IMR-90 (cell line): ENCODE results near the gene ANKS4B. TPM values are rescaled to one million over a fixed set of nuclear protein-coding genes. Genes with fewer than 3 reads are reported as not detected.
A peak's percentile ranks its signal among the peaks of the same experiment; 100 is the strongest.

ENCODE experiments used
- ATAC-seq: fragments of 200-7000 bp; cut with Tn5 transposase; 2 replicates; pipeline ENCODE4 v1.9.1; 2020; ENCODE audit warnings: low read depth, mild to moderate bottlenecking, moderate library complexity
- BruUV-seq: library from RNA; stranded (reverse); fragments of 400-500 nt; replicated peaks from 2 replicates; lab custom pipeline; 2021; lab: Mats Ljungman, UMichigan
- CTCF ChIA-PET: fragments of 300-600 bp; formaldehyde crosslinking; extraction: SDS; loops from one replicate; lab custom pipeline; 2021; ENCODE audit warnings: antibody characterized with exemption; lab: Yijun Ruan, JAX
- POLR2A ChIA-PET: fragments of 300-600 bp; sonication (Branson Sonifier 250); formaldehyde crosslinking; loops from one replicate; lab custom pipeline; 2022; ENCODE audit warnings: antibody characterized with exemption; ENCODE audit not compliant: unreplicated experiment; lab: Charles Lee
- DNase-seq: peaks from one replicate; pipeline ENCODE4 v3.0.0; 2013
- H2AFZ ChIP-seq: replicated peaks from 2 replicates; pipeline ENCODE3; 2013; ENCODE audit warnings: low read length, mild to moderate bottlenecking; ENCODE audit not compliant: poor library complexity
- H2AK5ac ChIP-seq: 2 replicates; pipeline ENCODE4 v1.6.1; 2013; ENCODE audit warnings: low read depth, low read length, inconsistent platforms
- H2AK9ac ChIP-seq: replicated peaks from 2 replicates; pipeline ENCODE3; 2013; ENCODE audit warnings: mild to moderate bottlenecking, low read depth, low read length, moderate library complexity; ENCODE audit not compliant: poor library complexity
- H2BK120ac ChIP-seq: 2 replicates; pipeline ENCODE4 v1.6.1; 2013; ENCODE audit warnings: low read depth, low read length, inconsistent platforms
- H2BK15ac ChIP-seq: 3 replicates; pipeline ENCODE4 v1.6.1; 2013; ENCODE audit warnings: low read depth, low read length, inconsistent platforms
- H2BK20ac ChIP-seq: 2 replicates; pipeline ENCODE4 v1.6.1; 2013; ENCODE audit warnings: low read depth, mild to moderate bottlenecking, inconsistent platforms, low read length, moderate library complexity
- H2BK5ac ChIP-seq: 2 replicates; pipeline ENCODE4 v1.6.1; 2013; ENCODE audit warnings: mild to moderate bottlenecking, low read depth, low read length, inconsistent platforms; ENCODE audit not compliant: poor library complexity, severe bottlenecking
- H3K14ac ChIP-seq: replicated peaks from 2 replicates; pipeline ENCODE4 v1.6.1; 2013; ENCODE audit warnings: low read depth, low read length, inconsistent platforms
- H3K18ac ChIP-seq: 2 replicates; pipeline ENCODE4 v1.6.1; 2013; ENCODE audit warnings: low read depth, low read length, control low read depth
- H3K23ac ChIP-seq: 2 replicates; pipeline ENCODE4 v1.6.1; 2013; ENCODE audit warnings: low read depth, low read length, inconsistent platforms
- H3K27ac ChIP-seq: 2 replicates; pipeline ENCODE4 v1.5.1; 2013; ENCODE audit warnings: mild to moderate bottlenecking, control low read depth, low read length; ENCODE audit not compliant: insufficient read depth
- H3K27me3 ChIP-seq: 2 replicates; pipeline ENCODE4 v1.6.1; 2013; ENCODE audit warnings: low read length; ENCODE audit not compliant: control insufficient read depth, insufficient read depth
- H3K36me3 ChIP-seq: 2 replicates; pipeline ENCODE4 v1.6.1; 2013; ENCODE audit warnings: low read length, mixed read lengths; ENCODE audit not compliant: control insufficient read depth, insufficient read depth
- H3K4ac ChIP-seq: 2 replicates; pipeline ENCODE4 v1.6.1; 2013; ENCODE audit warnings: low read depth, low read length, inconsistent platforms
- H3K4me1 ChIP-seq: 2 replicates; pipeline ENCODE4 v1.6.1; 2013; ENCODE audit warnings: low read length, mixed read lengths; ENCODE audit not compliant: control insufficient read depth, insufficient read depth
- H3K4me2 ChIP-seq: 2 replicates; pipeline ENCODE4 v1.6.1; 2013; ENCODE audit warnings: low read depth, mild to moderate bottlenecking, control low read depth, low read length, moderate library complexity
- H3K4me3 ChIP-seq: 2 replicates; pipeline ENCODE4 v1.5.1; 2013; ENCODE audit warnings: low read depth, mild to moderate bottlenecking, control low read depth, low read length, moderate library complexity; ENCODE audit not compliant: insufficient read depth
- H3K56ac ChIP-seq: 2 replicates; pipeline ENCODE4 v1.6.1; 2013; ENCODE audit warnings: low read length, inconsistent platforms; ENCODE audit not compliant: insufficient read depth; ENCODE audit errors: extremely low read depth
- H3K79me1 ChIP-seq, 2 experiments: 2 replicates each; pipeline ENCODE4 v1.6.1; 2013; ENCODE audit warnings: low read length in 2 of 2, inconsistent platforms in 1 of 2, low read depth in 1 of 2
- H3K9ac ChIP-seq: 2 replicates; pipeline ENCODE4 v1.6.1; 2013; ENCODE audit warnings: low read depth, low read length, control low read depth
- H3K9me1 ChIP-seq: 2 replicates; pipeline ENCODE4 v1.6.1; 2013; ENCODE audit warnings: low read length, inconsistent platforms; ENCODE audit not compliant: insufficient read depth
- H3K9me3 ChIP-seq: 2 replicates; pipeline ENCODE4 v1.6.1; 2013; ENCODE audit warnings: low read length; ENCODE audit not compliant: control insufficient read depth, insufficient read depth
- H4K20me1 ChIP-seq: 2 replicates; pipeline ENCODE4 v1.6.1; 2013; ENCODE audit warnings: low read length, inconsistent platforms; ENCODE audit not compliant: insufficient read depth
- H4K5ac ChIP-seq: 2 replicates; pipeline ENCODE4 v1.6.1; 2013; ENCODE audit warnings: mild to moderate bottlenecking, low read depth, low read length, control low read depth
- H4K8ac ChIP-seq, 2 experiments: 2 replicates each; pipeline ENCODE4 v1.6.1; 2013; ENCODE audit warnings: low read depth in 2 of 2, low read length in 2 of 2, control low read depth in 1 of 2, inconsistent platforms in 1 of 2
- H4K91ac ChIP-seq: 2 replicates; pipeline ENCODE4 v1.6.1; 2013; ENCODE audit warnings: low read depth, low read length, inconsistent platforms; ENCODE audit not compliant: insufficient read depth
- BHLHE40 ChIP-seq: fragments of 150-350 bp; IDR thresholded peaks from 2 replicates; pipeline ENCODE4 v1.6.1; 2016; ENCODE audit warnings: mild to moderate bottlenecking, low read depth, low read length
- CEBPB ChIP-seq: IDR thresholded peaks from 2 replicates; pipeline ENCODE4 v1.6.1; 2012; ENCODE audit warnings: low read depth, low read length, improper control_type of control experiment
- CHD1 ChIP-seq: IDR thresholded peaks from 2 replicates; pipeline ENCODE4 v1.6.1; 2012; ENCODE audit warnings: low read depth, low read length, improper control_type of control experiment
- MAZ ChIP-seq: IDR thresholded peaks from 2 replicates; pipeline ENCODE4 v1.6.1; 2012; ENCODE audit warnings: low read depth, mild to moderate bottlenecking, low read length, improper control_type of control experiment, moderate library complexity, borderline replicate concordance
- MXI1 ChIP-seq: IDR thresholded peaks from 2 replicates; pipeline ENCODE4 v1.6.1; 2012; ENCODE audit warnings: low read depth, mild to moderate bottlenecking, low read length, moderate library complexity, borderline replicate concordance
- POLR2A ChIP-seq: IDR thresholded peaks from 2 replicates; pipeline ENCODE4 v1.6.1; 2012; ENCODE audit warnings: mild to moderate bottlenecking, low read depth, low read length
- RFX5 ChIP-seq: IDR thresholded peaks from 2 replicates; pipeline ENCODE4 v1.8.0; 2012; ENCODE audit warnings: low read depth, mild to moderate bottlenecking, low read length, moderate library complexity
- SMC3 ChIP-seq: fragments of 150-350 bp; IDR thresholded peaks from 2 replicates; pipeline ENCODE4 v1.6.1; 2016; ENCODE audit warnings: low read depth, mild to moderate bottlenecking, antibody characterized with exemption, low read length, moderate library complexity
- WGBS, 2 experiments: methylation state at CpG; one replicate each; pipeline versions ENCODE4 v1.1.5 to v1.1.7; 2013; ENCODE audit warnings: missing lambda C conversion rate in 2 of 2; ENCODE audit not compliant: insufficient read length in 1 of 2; ENCODE audit errors: extremely low coverage in 2 of 2; 5-methylcytosine and 5-hydroxymethylcytosine counted together
- dilution Hi-C: fragments of 300-500 bp; cut with HindIII; formaldehyde crosslinking; loops from one replicate; pipeline ENCODE4 v1.14.3; 2018; ENCODE audit warnings: low sequenced_read_pairs; ENCODE audit not compliant: unreplicated experiment
- in situ Hi-C: fragments of 300-500 bp; cut with MboI; formaldehyde crosslinking; loops from 3 replicates; pipeline ENCODE4 v1.14.3; 2019; ENCODE audit warnings: low sequenced_read_pairs, inconsistent platforms, mixed read lengths
- intact Hi-C: fragments of 100-400 bp; cut with micrococcal nuclease; formaldehyde crosslinking; loops from 2 replicates; pipeline ENCODE4 v1.10.0; 2022
- polyA plus RNA-seq, 3 experiments: library from polyadenylated mRNA; depleted of rRNA; stranded (reverse); fragments of >200 nt; gene quantifications; 2 replicates each; pipeline ENCODE4 v1.2.3, GENCODE V29; 2012; ENCODE audit warnings: low replicate concordance in 1 of 3
- total RNA-seq: library from RNA; depleted of rRNA; stranded (reverse); fragments of >200 nt; gene quantifications from 2 replicates; pipeline ENCODE4 v1.2.3, GENCODE V29; 2012
- TF ChIP-seq, protein P1 (sequence below): fragments of 150-350 bp; IDR thresholded peaks from 2 replicates; pipeline ENCODE4 v1.6.1; 2017; ENCODE audit warnings: mild to moderate bottlenecking, antibody characterized with exemption, low read length, low read depth
- TF ChIP-seq, protein P2 (sequence below): fragments of 150-350 bp; IDR thresholded peaks from 2 replicates; pipeline ENCODE4 v1.6.1; 2016; ENCODE audit warnings: low read depth, mild to moderate bottlenecking, low read length, moderate library complexity, borderline replicate concordance

ANKS4B gene
- total and polyA plus RNA-seq, 2 of the 4 experiments (the other 2 are of a cell fraction) = not detected

DNA sequence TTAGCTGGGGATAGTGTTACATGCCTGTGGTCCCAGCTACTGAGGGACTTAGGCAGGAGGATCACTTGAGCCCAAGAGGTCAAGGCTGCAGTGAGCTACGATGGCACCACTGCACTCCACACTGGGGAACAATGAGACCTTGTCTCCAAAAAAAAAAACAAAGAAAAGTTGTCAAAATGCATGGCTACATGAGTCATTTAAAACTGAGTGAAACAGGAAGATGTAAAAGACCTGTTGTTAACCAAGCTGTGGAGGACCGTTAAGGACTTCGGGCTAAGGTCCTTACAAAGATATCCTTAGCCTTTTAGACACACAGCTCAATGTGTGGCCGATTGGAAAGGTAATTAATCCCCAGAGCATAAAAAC lies 47.2 kb upstream of the ANKS4B start:
- Histone ChIP-seq H3K79me1 (no peaks in the 10 kb centered on the region), H2AK5ac (no peak overlapping the region), H2BK15ac (no peak overlapping the region), H3K4me1 (peaks cover 6% of the 10 kb centered on the region), H4K91ac (no peak overlapping the region), H3K23ac (no peak overlapping the region), H2BK5ac (no peak overlapping the region), H4K8ac (no peak overlapping the region), H2AFZ (no peak overlapping the region), H3K9me1 (no peaks in the 10 kb centered on the region), H3K4me3 (no peak overlapping the region), H3K27me3 (no peaks in the 10 kb centered on the region), H2BK20ac (no peak overlapping the region), H3K27ac (no peak overlapping the region), H2BK120ac (no peak overlapping the region), H3K4ac (no peak overlapping the region), H3K36me3 (peaks cover 10% of the 10 kb centered on the region), H3K9me3 (no peaks in the 10 kb centered on the region; the same call in 1 of the 2 replicates), H4K5ac (no peak overlapping the region), H3K9ac (no peak overlapping the region), H3K4me2 (no peak overlapping the region), H3K14ac (no peak overlapping the region), H3K56ac (no peak overlapping the region), H3K18ac (no peak overlapping the region), H4K20me1 (no peaks in the 10 kb centered on the region), H2AK9ac (no peak overlapping the region)
- ATAC-seq = no peak
- peak; percentile 23 for DNase-seq
- CTCF ChIA-PET = interaction anchor here (0.6 to 2.0 kb wide), 2 partner anchors 17 to 114 kb away, joined by 3 to 17 read pairs; no protein-coding TSS in a partner anchor
- WGBS, 2 experiments = 80% methylated on average over 1 of the region's 4 CpGs; no CpG with 5 or more reads in 1 of the 2 experiments
- TF ChIP-seq MXI1 (no peak), BHLHE40 (no peak), CHD1 (no peak), RFX5 (no peak), MAZ (no peak), SMC3 (no peak), CEBPB (no peak), POLR2A (no peak)
- TF ChIP-seq, protein P1, sequence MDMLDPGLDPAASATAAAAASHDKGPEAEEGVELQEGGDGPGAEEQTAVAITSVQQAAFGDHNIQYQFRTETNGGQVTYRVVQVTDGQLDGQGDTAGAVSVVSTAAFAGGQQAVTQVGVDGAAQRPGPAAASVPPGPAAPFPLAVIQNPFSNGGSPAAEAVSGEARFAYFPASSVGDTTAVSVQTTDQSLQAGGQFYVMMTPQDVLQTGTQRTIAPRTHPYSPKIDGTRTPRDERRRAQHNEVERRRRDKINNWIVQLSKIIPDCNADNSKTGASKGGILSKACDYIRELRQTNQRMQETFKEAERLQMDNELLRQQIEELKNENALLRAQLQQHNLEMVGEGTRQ = no peak
- TF ChIP-seq, protein P2, sequence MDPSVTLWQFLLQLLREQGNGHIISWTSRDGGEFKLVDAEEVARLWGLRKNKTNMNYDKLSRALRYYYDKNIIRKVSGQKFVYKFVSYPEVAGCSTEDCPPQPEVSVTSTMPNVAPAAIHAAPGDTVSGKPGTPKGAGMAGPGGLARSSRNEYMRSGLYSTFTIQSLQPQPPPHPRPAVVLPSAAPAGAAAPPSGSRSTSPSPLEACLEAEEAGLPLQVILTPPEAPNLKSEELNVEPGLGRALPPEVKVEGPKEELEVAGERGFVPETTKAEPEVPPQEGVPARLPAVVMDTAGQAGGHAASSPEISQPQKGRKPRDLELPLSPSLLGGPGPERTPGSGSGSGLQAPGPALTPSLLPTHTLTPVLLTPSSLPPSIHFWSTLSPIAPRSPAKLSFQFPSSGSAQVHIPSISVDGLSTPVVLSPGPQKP = no peak
- in situ Hi-C loops = loop anchor here (5.0 kb wide), 1 partner anchor 111 kb away; no protein-coding TSS in a partner anchor
- dilution Hi-C loops = no loop called here
- POLR2A ChIA-PET = interaction anchor here (0.6 kb wide), 1 partner anchor 11 kb away, joined by 3 read pairs; no protein-coding TSS in a partner anchor
- BruUV-seq = no TSS peak
- intact Hi-C loops = no loop called here
